OCI-LY7 (cell line): ENCODE measurements around the gene GALNT7.

Source experiments
- EZH2phosphoT487 ChIP-seq: fragments of 200-600 bp; sonication (generic); IDR thresholded peaks from 2 replicates; pipeline ENCODE4 v1.6.1; 2018; ENCODE audit warnings: low read depth, borderline replicate concordance, mild to moderate bottlenecking, mixed run types, antibody characterized with exemption, low read length, moderate library complexity, mixed read lengths
- TF ChIP-seq, protein P1 (sequence below): fragments of 200-600 bp; sonication (generic); conservative IDR thresholded peaks from 2 replicates; pipeline ENCODE4 v1.5.1; 2014; ENCODE audit warnings: mild to moderate bottlenecking, antibody characterized with exemption, low read length, moderate library complexity, mixed read lengths

DNA sequence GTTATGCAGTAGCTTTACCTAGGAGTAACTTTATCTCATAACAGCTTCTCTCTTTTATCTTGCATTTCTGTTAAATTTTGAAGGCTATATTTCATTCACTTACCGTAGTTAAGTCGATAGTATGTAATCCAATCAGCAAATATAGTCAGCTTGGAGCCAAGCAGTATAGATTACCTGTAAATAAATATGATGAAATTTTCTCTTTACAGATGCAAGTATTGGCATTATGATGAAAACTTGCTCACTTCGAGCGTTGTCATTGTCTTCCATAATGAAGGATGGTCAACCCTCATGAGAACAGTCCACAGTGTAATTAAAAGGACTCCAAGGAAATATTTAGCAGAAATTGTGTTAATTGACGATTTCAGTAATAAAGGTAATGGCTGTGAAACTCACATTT, 123.3 kb downstream of the GALNT7 start:
- TF ChIP-seq, protein P1, sequence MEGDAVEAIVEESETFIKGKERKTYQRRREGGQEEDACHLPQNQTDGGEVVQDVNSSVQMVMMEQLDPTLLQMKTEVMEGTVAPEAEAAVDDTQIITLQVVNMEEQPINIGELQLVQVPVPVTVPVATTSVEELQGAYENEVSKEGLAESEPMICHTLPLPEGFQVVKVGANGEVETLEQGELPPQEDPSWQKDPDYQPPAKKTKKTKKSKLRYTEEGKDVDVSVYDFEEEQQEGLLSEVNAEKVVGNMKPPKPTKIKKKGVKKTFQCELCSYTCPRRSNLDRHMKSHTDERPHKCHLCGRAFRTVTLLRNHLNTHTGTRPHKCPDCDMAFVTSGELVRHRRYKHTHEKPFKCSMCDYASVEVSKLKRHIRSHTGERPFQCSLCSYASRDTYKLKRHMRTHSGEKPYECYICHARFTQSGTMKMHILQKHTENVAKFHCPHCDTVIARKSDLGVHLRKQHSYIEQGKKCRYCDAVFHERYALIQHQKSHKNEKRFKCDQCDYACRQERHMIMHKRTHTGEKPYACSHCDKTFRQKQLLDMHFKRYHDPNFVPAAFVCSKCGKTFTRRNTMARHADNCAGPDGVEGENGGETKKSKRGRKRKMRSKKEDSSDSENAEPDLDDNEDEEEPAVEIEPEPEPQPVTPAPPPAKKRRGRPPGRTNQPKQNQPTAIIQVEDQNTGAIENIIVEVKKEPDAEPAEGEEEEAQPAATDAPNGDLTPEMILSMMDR: no peak
- no peak for TF ChIP-seq EZH2phosphoT487
